Measurements from ENCODE around the gene PRDM15.

Gene PRDM15

GRCh38 chr21:41873005-41873404 lies 6.1 kb downstream of the PRDM15 start:
- no peaks in the 10 kb centered on the region for H4K20me1 ChIP-seq (ENCODE audit: insufficient read depth, low read length)
- no peaks in the 10 kb centered on the region for H3K36me3 ChIP-seq (replicated peaks; ENCODE audit: insufficient read depth, low read length)
- peaks cover 23% of the 10 kb centered on the region for H3K4me1 ChIP-seq (ENCODE audit: low read length)
- no peak for DNase-seq
- H3K9me2 ChIP-seq (replicated peaks; ENCODE audit: insufficient read depth, low read length): no peaks in the 10 kb centered on the region
- H3K27me3 ChIP-seq (replicated peaks; ENCODE audit: insufficient read depth, low read length): no peaks in the 10 kb centered on the region
- H3K79me2 ChIP-seq (ENCODE audit: low read length): peaks cover 41% of the 10 kb centered on the region
- H2AFZ ChIP-seq (ENCODE audit: low read length): no peak overlapping the region
- H3K4me3 ChIP-seq (ENCODE audit: low read length): no peak overlapping the region
- no peak for TF ChIP-seq CTCF (IDR thresholded peaks at IDR 0.05; ENCODE audit: low read length)
- no peak for TF ChIP-seq EZH2 (optimal IDR thresholded peaks at IDR 0.05; ENCODE audit: low read depth, low read length)
- no peak for TF ChIP-seq EZH2phosphoT487 (IDR thresholded peaks at IDR 0.05; ENCODE audit: low read length)
- H3K9ac ChIP-seq (ENCODE audit: low read length): no peak overlapping the region
- H3K9me3 ChIP-seq (replicated peaks; ENCODE audit: insufficient read depth, low read length): no peaks in the 10 kb centered on the region
- peaks cover 18% of the 10 kb centered on the region for H3F3A ChIP-seq (ENCODE audit: insufficient read depth, low read length)
- no peak overlapping the region; the same call in 1 of the 2 replicates for H3K27ac ChIP-seq (ENCODE audit: low read length)
- no peak overlapping the region for H3K4me2 ChIP-seq (ENCODE audit: low read depth, low read length)

- no peak for TF ChIP-seq EZH2 (optimal IDR thresholded peaks at IDR 0.05; ENCODE audit: low read depth, low read length)
- peaks cover 28% of the 10 kb centered on the region for H3F3A ChIP-seq (ENCODE audit: insufficient read depth, low read length)
- no peak overlapping the region for H3K9ac ChIP-seq (ENCODE audit: low read length)
Measured at GRCh38 chr21:41871293-41872030, 7.7 kb downstream of the PRDM15 start.

GRCh38 chr21:41869771-41870170 lies 9.4 kb downstream of the PRDM15 start:
- TF ChIP-seq EZH2 (optimal IDR thresholded peaks at IDR 0.05; ENCODE audit: low read depth, low read length) (no peak), CTCF (IDR thresholded peaks at IDR 0.05; ENCODE audit: low read length) (no peak), EZH2phosphoT487 (IDR thresholded peaks at IDR 0.05; ENCODE audit: low read length) (no peak)
- Histone ChIP-seq H3K9me3 (replicated peaks; ENCODE audit: insufficient read depth, low read length) (no peaks in the 10 kb centered on the region), H3K27me3 (replicated peaks; ENCODE audit: insufficient read depth, low read length) (no peaks in the 10 kb centered on the region), H3K4me1 (ENCODE audit: low read length) (peaks cover 50% of the 10 kb centered on the region), H3K9me2 (replicated peaks; ENCODE audit: insufficient read depth, low read length) (no peaks in the 10 kb centered on the region), H3K36me3 (replicated peaks; ENCODE audit: insufficient read depth, low read length) (no peaks in the 10 kb centered on the region), H3K27ac (ENCODE audit: low read length) (no peak overlapping the region), H2AFZ (ENCODE audit: low read length) (no peak overlapping the region), H3K9ac (ENCODE audit: low read length) (no peak overlapping the region), H3K4me2 (ENCODE audit: low read depth, low read length) (no peak overlapping the region), H3F3A (ENCODE audit: insufficient read depth, low read length) (peaks cover 44% of the 10 kb centered on the region), H3K79me2 (ENCODE audit: low read length) (peaks cover 26% of the 10 kb centered on the region), H3K4me3 (ENCODE audit: low read length) (no peak overlapping the region), H4K20me1 (ENCODE audit: insufficient read depth, low read length) (no peaks in the 10 kb centered on the region)
- DNase-seq: no peak

More at GRCh38 chr21:41871293-41872030, 7.7 kb downstream of the PRDM15 start:
- no peaks in the 10 kb centered on the region for H3K9me2 ChIP-seq (replicated peaks; ENCODE audit: insufficient read depth, low read length)
- H3K4me2 ChIP-seq (ENCODE audit: low read depth, low read length): no peak overlapping the region
- H3K36me3 ChIP-seq (replicated peaks; ENCODE audit: insufficient read depth, low read length): no peaks in the 10 kb centered on the region
- no peaks in the 10 kb centered on the region for H3K9me3 ChIP-seq (replicated peaks; ENCODE audit: insufficient read depth, low read length)
- peaks cover 34% of the 10 kb centered on the region for H3K4me1 ChIP-seq (ENCODE audit: low read length)
- no peak overlapping the region for H3K4me3 ChIP-seq (ENCODE audit: low read length)
- peaks cover 35% of the 10 kb centered on the region for H3K79me2 ChIP-seq (ENCODE audit: low read length)
- H2AFZ ChIP-seq (ENCODE audit: low read length): no peak overlapping the region
- H3K27me3 ChIP-seq (replicated peaks; ENCODE audit: insufficient read depth, low read length): no peaks in the 10 kb centered on the region
- no peak overlapping the region for H3K27ac ChIP-seq (ENCODE audit: low read length)
- no peak for DNase-seq
- H4K20me1 ChIP-seq (ENCODE audit: insufficient read depth, low read length): no peaks in the 10 kb centered on the region
